NK-92 treated with Interleukin-12 subunit alpha and Interleukin-12 subunit beta, amount 100 ng/mL, for 24 hours (cell line): ENCODE data around the gene SLC49A4.
"Not testable (repeated sequence)": the region's sequence is repeated elsewhere in the genome, so short reads cannot be mapped to it uniquely, and the experiment has no call there.

Experiments
- DNase-seq: peaks from one replicate; lab custom pipeline; 2025; lab: John Stamatoyannopoulos, UW

Gene SLC49A4, protein sequence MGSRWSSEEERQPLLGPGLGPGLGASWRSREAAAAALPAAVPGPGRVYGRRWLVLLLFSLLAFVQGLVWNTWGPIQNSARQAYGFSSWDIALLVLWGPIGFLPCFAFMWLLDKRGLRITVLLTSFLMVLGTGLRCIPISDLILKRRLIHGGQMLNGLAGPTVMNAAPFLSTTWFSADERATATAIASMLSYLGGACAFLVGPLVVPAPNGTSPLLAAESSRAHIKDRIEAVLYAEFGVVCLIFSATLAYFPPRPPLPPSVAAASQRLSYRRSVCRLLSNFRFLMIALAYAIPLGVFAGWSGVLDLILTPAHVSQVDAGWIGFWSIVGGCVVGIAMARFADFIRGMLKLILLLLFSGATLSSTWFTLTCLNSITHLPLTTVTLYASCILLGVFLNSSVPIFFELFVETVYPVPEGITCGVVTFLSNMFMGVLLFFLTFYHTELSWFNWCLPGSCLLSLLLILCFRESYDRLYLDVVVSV

DNA sequence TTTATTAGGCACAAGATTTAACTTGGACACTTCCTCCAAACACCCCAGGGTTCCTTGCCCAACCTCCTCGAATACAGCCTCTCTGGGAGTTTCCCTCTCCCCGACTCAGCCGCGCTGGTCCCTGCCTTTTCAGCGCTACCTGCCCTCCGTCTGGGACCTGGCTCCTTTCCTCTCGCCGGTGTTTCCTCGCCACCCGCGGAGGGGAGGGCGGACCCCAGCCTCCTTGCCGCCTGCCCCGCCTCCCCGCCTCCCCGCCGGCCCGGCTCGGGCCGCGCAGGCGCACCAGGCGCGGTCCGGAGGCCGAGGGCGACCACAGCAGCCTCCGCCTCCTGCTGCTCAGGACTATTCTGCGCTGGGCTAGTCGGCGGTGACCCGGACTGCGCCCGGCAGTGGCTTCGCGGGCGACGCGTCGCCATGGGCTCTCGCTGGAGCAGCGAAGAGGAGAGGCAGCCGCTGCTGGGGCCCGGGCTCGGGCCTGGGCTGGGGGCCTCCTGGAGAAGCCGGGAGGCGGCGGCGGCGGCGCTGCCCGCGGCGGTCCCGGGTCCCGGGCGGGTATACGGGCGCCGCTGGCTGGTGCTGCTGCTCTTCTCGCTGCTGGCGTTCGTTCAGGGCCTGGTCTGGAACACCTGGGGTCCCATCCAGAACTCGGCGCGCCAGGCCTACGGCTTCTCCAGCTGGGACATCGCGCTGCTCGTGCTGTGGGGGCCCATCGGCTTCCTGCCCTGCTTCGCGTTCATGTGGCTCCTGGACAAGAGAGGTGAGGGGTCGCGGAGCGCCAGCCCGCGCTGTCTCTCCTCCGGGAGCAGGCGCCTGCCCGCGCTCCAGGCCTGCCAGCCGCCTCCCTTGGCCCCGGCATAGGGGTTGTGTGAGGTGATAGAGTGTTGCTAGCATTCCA, at the start of gene SLC49A4:
Gene SLC49A4 (plus strand): TSS at position 291 of the 895 bp plus-strand sequence. CDS start 124 bp downstream, at position 415.
- no peak for DNase-seq

DNA sequence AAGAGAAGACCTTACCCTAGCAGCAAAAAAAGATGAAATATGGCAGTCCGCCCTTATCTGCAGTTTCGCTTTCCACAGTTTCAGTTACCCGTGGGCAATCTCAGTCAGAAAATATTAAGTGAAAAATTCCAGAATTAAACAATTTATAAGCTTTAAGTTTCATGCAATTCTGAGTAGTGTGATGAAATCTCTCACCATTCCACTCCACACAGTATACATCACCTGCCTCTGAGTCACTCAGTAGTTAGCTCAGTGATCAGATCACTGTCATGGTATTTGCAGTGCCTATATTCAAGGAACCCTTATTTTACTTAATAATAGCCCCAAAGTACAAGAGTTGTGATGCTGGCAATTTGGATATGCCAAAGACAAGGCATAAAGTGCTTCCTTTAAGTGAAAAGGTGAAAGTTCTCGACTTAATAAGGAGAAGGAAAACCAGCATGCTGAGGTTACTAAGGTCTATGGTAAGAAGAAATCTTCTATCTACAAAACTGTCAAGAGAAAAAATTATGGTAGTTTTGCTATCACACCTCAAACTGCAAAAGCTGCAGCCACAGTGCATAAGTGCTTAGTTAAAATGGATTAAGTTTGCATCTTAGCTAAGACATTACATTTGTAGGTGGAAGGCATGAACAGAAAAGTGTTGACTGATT, 49.4 kb upstream of the SLC49A4 start:
- DNase-seq, result no peak

DNA sequence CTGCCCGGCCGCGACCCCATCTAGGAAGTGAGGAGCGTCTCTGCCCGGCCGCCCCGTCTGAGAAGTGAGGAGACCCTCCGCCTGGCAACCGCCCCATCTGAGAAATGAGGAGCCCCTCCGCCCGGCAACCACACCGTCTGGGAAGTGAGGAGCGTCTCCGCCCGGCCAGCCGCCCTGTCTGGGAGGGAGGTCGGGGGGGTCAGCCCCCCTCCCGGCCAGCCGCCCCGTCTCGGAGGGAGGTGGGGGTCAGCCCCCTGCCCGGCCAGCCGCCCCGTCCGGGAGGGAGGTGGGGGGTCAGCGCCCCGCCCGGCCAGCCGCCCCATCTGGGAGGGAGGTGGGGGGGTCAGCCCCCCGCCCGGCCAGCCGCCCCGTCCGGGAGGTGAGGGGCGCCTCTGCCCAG, 47.6 kb upstream of the SLC49A4 start:
- not testable (repeated sequence) for DNase-seq

DNA sequence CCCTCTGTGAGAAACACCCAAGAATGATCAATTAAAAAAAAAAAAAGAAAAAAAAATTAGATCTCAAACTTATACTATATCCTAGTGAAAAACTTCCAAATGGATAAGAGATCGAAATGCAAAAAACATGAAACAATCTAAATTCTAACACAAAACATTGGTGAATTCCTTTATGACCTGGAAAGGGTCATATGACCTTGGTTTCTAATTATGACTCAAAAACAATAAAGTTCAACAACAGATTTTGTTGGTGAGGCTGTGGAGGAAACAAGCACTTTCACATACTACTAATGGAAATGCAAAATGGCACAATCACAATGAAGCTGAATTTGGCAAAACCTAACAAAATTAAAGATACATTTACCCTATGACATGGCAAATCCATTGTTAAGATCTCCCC, 46.5 kb upstream of the SLC49A4 start:
- DNase-seq, result no peak

DNA sequence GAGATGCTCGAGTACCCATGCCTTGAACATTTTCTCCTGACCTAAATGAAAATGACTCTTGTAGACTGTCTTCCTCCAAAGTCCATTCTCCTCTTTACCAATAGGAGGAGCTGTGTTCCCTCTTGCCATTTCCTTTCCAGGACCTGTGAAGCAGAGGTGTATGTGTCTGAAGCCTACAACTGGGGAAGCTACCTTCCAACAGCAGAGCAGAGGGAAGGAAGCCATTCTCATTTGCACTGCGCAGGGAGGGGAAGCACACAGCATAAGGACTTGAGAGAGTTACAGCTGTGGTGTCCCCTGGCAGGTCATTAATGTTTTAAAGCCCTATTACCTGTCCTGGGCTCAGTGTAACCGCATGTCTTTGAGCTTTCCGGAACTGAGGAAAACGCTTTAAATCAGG, 39.9 kb upstream of the SLC49A4 start:
- DNase-seq, result no peak

DNA sequence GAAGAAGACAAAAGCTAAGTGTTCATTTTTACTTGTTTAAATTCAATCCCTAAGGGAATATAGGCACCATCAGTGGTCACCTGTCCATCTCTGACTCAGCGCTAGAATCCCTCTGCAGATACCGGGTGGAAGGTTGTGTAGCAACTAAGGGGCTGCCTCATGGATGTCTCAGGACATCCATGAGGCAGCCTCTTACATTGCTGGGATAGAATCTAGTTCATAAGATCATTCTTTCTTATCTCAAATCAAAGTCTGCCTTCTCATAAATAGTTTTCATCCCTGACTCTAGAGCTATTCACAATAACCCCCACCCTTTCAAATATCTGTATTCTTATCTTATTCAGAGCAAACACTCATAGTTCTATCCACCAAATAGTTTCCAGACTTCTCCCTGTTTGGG, 39.4 kb upstream of the SLC49A4 start:
- DNase-seq, result no peak

DNA sequence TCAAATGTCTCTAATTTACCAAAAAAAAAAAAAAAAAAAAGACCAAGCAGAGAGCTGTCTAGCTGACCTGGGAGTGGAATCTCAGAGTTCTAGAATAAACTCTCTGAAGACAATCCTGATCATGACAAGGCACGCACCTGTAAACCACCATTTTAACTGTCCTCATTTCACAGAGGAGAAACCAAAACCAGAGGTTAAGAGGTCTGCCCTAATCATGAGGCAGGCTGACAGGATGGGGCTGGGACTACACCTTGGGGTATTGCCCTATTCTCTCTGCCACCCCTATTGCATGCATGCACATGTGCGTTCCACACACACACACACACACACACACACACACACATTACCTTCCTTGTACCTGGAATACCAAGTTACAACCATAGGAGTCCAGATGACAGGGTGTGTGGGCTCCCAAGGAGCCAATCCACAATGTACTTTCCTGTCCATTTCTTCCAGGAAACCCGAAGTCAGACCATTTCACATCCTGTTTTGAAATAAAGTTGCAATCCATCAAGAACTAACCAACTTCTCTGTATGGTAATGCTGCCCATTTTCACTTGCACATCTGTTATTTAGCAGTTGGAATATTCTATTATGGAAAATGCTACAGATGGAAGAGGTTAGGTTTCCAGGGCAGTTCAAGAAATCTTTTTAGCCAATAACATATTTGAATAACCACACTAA, 35.9 kb upstream of the SLC49A4 start:
- DNase-seq, result no peak

DNA sequence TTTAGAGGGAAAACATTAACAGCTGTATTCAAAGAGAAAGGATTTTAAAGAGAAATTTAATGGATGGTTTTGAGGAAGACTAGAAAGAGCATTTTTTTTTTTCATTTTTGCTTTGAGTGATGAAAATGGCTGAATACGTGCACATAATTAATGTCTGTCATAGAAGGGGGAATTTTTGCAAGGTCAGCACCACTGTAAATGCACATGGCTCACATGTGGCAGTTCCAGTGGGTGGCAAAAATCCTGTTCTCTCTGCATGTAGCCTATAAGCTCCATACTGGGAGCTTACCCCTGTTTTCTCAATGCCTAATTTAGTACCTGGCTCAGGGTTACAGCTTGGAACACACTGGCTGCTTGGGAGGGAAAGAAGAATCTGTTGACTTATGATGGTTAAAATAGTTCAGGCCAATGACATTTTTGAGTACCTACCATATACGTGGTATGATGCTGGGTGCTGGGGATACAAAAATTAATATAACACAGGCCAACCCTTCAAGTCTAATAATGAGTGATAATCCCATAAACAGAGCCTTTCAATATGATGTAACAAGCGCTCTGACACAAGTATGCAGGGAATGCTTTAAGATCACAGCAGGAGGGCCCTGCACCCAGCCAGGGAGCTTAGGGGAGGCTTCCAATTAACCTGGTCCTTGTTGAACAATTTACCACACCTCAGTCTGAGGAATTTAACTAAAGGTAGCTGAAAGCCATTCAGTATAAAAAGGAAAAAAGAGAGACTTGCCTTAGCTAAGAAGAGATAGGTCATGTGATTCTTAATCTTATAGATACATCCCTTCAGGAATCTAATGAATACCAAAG, 34.2 kb upstream of the SLC49A4 start:
- no peak for DNase-seq

DNA sequence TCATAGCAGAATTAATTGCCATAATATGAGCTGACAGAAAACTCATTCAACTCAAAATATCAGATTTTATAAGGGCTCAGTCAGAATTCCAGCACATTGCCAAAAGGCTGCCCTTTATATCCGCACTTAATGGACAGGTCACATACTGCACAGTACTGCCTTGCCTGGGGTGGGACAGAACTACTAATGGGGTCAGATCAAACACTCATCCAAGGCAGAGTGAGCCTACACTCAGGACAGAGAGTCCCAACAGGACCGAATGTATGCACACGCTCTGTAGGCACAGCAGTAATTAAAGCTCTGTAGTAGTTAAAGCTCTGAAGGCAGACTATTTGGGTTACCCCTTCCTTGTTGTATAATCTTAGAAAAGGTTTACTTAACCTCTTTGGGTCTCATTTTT, 28.4 kb upstream of the SLC49A4 start:
- DNase-seq, result no peak

DNA sequence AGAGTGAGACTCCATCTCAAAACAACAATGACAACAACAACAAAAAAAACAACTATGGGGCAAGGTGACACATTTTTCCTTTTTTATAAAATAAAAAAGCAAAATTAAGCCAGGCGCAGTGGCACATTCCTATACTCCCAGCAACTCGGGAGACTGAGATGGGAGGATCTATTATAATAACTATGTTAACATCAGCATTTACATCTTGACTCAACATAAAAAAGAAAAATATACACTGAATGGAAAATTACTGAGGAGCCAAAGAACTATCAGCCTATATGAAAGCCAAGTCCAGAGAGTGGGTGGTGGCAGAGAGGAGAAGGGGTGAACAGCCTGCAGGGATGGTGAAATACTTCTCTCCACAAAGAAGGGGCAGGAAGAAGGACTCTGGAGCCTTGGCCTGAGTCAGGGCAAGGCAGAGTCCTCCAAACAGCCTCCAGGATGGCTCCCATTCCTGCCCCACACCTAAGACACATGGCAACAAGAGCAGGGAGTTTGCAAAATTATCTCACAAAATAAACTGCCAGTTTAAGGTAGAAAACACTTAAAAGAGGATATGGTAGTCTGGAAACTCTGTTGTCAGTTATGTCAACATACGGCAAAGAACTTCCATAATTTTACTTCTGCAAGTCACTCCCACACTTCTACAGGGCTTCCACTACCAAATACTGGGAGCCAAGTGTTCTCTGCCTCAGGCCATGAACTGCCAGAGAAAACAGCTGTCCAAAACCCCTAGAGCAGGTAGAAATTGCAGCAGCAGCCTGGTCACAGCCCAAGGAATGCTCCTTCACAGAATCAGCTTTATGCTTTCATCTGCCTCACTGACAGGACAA, 27.1 kb upstream of the SLC49A4 start:
- no peak for DNase-seq

DNA sequence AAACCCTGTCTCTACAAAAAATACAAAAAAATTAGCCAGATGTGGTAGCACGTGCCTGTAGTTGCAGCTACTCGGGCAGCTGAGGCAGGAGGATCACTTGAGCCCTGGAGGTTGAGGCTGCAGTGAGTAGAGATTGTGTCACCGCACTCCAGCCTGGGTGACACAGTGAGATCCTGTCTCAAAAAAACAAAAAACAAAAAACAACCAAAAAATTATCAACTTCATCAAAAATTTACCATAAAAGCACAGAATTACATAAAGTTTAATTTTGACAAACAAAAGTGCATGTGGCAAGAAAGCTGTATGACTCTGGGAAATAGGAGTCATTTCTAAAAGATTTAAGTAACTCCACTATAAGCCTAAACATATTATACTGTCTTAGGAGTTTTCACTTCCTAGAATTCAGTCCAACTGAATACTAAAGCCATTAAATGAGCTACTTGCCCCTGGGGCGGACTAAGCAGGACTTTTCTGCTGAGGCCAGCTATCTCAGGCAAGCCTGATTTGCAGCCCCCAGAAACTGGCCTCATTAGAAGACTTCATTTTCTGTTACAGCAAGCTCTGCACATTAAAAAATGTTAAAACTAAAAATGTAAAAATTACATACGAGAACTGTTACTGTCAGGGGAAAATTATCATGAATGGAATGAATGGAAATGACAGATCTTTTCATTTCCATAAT, 24.2 kb upstream of the SLC49A4 start:
- no peak for DNase-seq

DNA sequence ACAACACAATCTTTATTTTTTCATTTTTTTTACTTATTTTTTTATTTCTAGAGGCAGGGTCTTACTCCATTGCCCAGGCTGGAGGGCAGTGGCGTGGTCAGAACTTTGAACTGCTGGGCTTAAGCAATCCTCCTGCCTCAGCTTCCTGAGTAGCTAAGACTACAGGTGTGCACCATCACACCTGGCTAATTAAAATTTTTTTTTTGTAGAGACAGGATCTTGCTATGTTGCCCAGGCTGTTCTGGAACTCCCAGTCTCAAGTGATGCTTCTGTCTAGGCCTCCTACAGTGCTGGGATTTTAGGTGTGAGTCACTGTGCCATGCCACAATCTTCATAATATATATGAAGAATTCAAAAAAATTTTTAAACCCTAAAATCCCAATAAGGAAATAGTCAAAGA, 22.0 kb upstream of the SLC49A4 start:
- no peak for DNase-seq

DNA sequence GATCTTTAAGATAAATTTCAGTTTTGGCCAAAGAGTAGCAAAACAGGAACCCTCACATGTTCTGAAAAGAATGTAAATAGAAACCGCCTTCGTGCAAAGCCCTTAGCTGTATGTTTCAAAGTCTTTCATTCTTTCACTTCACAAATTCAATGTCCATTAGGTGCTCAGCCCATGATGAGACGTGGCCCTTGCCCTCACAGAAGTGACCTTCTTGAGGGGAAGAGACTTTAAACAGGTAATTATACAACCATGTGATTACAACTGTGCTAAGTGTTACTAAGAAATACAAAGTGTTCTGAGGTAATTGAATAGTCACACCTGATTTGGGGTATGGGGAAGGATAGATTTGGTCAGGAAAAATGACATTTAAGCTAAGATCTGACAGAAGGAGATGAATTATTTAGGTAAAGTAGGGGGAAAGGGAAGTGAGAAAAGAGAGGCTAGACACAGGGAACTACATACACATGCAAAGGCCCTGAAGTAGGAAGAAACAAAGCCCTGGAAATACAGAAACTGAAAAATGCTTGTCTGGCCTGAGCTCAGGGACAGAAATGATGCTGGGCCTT, 20.8 kb upstream of the SLC49A4 start:
- DNase-seq, result no peak

DNA sequence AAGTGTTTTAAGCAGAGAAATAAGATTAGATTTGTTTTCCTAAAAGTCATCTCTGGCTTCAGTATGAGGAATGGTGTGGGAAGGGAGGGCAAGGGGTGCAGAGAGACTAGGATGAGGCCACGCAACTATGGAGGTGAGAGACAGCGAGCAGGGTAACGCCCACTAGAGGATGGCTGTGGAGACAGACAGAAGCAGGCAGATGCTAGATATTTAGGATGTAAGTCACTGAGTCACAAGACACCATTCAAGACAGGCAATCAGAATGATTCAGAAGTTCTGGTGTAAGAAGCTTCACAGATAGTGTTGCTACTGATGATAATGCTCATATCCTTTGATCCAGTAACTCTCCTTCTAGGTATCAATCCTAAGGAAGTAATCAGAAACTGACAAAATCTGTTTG, 20.3 kb upstream of the SLC49A4 start:
- DNase-seq, result no peak

DNA sequence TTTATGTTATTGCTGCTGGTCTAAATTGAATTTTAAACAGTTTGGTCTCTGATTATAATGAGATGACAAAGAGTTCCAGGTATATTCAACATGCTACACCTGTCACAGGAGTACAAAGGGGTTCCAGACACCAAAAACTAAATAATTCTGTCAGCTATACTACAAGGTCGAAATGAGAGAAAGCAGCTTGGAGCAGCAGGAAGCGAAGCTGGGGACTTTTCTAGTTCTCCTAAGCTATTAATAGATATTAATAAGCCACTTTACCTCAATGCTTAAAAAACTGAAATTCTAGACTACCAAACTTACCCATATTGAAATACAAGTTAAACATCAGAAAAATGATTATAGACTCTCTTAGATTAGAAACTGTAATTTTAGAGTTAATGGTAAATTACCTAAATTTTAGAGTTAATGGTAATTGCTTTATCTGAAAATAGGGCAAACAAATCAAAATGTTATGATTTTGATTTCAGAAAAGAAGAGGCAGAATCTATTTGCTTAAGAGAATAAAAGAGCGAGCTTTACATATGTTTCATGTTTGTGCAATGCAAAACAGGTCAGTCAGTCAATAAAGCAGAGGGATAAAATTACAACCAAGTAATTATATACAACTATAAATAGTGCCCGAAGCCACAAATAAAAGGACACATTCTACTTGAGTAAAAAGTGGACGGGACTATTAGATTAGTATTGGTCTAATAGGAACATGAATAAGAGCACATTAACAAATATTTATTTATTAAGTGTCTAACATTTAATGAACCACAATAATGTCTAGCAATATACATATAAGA, 18.0 kb upstream of the SLC49A4 start:
- DNase-seq, result no peak

DNA sequence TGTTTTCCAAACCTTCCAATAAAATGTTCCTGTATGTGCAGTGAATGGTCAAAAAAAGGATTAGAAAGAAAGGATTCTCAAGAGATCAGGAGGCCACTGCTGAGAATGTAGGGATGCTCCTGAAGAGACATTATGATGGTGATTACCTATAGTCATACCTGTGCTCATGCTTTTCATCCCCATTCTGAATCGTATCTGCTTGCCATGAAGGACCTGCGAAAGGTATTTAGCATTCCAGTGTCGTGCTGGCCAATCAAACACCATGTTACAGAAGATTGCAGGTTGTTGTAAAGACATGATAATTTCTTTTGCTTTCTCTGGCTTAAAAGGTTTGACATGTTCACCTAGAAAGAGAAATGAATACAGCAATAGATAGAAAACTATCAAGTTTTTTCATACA, 17.3 kb upstream of the SLC49A4 start:
- no peak for DNase-seq

DNA sequence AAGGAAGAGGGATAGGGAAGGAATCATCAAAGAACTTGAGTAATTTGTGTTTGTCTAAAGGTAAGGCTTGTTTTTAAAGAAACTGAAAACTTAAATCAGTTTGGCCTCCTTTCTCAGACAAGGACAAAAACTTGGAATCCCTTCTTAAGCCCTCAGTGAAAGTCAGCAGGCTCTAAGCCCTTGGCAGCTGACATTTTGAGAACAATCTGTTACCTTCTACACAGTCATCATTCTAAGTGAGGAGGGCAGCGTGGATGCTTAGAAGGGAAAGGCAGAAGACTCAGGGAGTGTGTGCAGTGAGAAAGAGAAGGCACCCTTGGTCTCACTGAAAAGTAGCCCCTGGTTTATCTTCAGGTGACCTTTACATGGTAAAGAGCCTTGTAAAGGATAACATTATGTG, 12.1 kb upstream of the SLC49A4 start:
- no peak for DNase-seq

DNA sequence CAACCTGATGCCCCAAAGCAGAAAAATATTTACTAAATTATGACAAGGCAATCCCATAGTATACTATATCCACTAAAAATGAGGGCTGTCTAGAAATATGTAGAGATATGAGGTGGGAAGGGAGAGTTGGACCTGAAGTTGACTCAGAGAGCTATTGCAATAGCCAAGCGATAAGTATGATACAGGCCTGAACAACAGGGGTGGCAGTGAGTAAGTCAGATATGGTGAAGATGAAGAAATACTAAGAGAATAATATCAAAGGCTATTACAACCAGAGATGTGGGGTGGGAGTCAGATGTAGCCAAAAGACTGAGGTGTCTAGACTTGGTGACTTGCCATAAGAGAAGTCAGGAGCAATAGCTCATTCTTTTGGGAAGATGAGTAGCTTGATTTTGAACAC, 10.4 kb upstream of the SLC49A4 start:
- no peak for DNase-seq
